ENCODE results near the gene ADCY9.

DNA sequence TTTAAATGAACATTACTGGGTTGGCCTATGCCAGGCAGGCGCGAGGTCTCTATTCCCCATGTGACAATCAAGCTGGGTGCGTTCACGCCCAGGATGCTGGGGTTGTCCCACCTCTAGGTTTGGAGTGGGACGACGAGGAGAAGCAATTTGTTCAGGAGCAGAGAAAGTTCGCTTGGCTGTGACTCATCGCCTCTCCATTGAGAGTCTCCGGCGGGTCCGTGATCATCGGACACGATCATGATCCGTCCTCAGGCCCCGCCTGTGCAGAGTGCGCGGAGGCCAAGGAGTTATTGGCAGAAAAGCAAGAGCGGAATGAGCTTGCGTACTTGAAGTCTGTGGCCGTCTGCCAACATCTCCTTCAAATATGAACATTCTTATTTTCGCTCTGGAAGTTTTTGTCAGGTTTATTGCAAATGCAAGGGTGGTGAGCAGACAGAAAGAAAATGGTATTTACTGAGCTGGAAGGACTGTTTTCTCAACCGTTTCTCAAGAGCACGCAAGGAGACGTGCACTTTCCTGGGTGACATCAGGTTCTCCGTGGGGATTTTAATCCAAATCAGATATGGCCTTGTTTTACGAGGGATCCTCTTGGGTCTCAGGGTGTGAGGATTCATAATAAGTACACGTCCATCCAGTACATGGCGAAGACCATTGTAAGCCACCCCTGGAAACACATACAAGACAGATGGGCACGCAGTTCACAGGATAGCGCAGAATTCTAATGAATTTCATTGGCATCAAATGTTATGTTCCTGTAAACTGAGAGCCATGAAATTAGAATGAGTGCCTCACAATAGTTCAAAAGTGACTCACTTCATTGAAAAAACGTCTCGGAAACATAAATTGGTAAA, 165.7 kb downstream of the ADCY9 start:
- TF ChIP-seq, protein P1, sequence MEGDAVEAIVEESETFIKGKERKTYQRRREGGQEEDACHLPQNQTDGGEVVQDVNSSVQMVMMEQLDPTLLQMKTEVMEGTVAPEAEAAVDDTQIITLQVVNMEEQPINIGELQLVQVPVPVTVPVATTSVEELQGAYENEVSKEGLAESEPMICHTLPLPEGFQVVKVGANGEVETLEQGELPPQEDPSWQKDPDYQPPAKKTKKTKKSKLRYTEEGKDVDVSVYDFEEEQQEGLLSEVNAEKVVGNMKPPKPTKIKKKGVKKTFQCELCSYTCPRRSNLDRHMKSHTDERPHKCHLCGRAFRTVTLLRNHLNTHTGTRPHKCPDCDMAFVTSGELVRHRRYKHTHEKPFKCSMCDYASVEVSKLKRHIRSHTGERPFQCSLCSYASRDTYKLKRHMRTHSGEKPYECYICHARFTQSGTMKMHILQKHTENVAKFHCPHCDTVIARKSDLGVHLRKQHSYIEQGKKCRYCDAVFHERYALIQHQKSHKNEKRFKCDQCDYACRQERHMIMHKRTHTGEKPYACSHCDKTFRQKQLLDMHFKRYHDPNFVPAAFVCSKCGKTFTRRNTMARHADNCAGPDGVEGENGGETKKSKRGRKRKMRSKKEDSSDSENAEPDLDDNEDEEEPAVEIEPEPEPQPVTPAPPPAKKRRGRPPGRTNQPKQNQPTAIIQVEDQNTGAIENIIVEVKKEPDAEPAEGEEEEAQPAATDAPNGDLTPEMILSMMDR (IDR thresholded peaks at IDR 0.05): no peak
- TF ChIP-seq POLR2A (IDR thresholded peaks at IDR 0.05): no peak

All from esophagus squamous epithelium (tissue), 4 donors.